ENCODE measurements around the gene SNN. TPM values are rescaled to one million over a fixed set of nuclear protein-coding genes. Genes with fewer than 3 reads are reported as not detected.

The SNN gene
- total and polyA plus RNA-seq, 2 of the 4 experiments (the other 2 are of a cell fraction), result 10.0 to 13.0 TPM

DNA sequence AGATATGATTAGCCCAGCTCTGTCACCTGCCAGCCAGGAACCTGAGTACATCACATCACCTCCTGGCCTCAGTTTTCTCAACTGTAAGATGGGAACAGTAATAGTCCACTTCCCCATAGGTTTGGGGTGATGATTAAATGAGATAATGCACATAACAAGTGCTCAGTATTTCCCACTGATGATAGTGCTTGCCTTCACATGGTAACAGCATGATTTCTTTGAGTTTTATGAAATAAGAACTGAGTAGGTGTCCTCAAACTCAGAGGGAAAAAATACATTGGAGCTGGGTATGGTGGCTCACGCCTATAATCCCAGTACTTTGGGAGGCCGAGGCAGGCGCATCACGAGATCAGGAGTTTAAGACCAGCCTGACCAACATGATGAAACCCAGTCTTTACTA, 30.1 kb upstream of the SNN start:
- H3K23ac ChIP-seq (ENCODE audit: low read depth, low read length), result no peak overlapping the region
- peak overlapping the region; percentile 23; the same call in 1 of the 2 replicates for H2BK20ac ChIP-seq (ENCODE audit: low read depth, low read length)
- in situ Hi-C loops (cut with MboI; ENCODE audit: low sequenced_read_pairs), result no loop called here
- no peak overlapping the region; the same call in 1 of the 2 replicates for H4K91ac ChIP-seq (ENCODE audit: insufficient read depth, low read depth, low read length)
- peak overlapping the region; percentile 55; the same call in 2 of the 3 replicates for H2BK15ac ChIP-seq (ENCODE audit: low read depth, low read length)
- ATAC-seq (ENCODE audit: low read depth), result no peak
- no peak overlapping the region for H3K56ac ChIP-seq (ENCODE audit: extremely low read depth, insufficient read depth, low read length)
- H4K8ac ChIP-seq (ENCODE audit: low read depth in 2 of 2, low read length in 2 of 2), result 0 out of 4 replicates have a peak overlapping the region, but pooled peaks of 1 of the 2 experiments have one; percentile 42
- peaks cover 8% of the 10 kb centered on the region for H3K9me1 ChIP-seq (ENCODE audit: insufficient read depth, low read length)
- H3K27ac ChIP-seq (ENCODE audit: insufficient read depth, low read length), result no peak overlapping the region
- no peak overlapping the region for H3K4me2 ChIP-seq (ENCODE audit: low read depth, low read length)
- no peak overlapping the region for H2AK5ac ChIP-seq (ENCODE audit: low read depth, low read length)
- no peak for TF ChIP-seq RFX5 (IDR thresholded peaks at IDR 0.05; ENCODE audit: low read depth, low read length)
- TF ChIP-seq, protein P1, sequence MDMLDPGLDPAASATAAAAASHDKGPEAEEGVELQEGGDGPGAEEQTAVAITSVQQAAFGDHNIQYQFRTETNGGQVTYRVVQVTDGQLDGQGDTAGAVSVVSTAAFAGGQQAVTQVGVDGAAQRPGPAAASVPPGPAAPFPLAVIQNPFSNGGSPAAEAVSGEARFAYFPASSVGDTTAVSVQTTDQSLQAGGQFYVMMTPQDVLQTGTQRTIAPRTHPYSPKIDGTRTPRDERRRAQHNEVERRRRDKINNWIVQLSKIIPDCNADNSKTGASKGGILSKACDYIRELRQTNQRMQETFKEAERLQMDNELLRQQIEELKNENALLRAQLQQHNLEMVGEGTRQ (IDR thresholded peaks at IDR 0.05; ENCODE audit: low read depth, low read length), result no peak
- TF ChIP-seq RAD21 (IDR thresholded peaks at IDR 0.05; ENCODE audit: low read length), result no peak
- no peak for TF ChIP-seq BHLHE40 (IDR thresholded peaks at IDR 0.05; ENCODE audit: low read depth, low read length)
- TF ChIP-seq MXI1 (IDR thresholded peaks at IDR 0.05; ENCODE audit: borderline replicate concordance, low read depth, low read length), result no peak
- no peak for TF ChIP-seq NFE2L2 (IDR thresholded peaks at IDR 0.05; ENCODE audit: low read depth, low read length)
- no peak for TF ChIP-seq CTCF (conservative IDR thresholded peaks at IDR 0.05; ENCODE audit: low read depth, low read length)
- TF ChIP-seq SMC3 (IDR thresholded peaks at IDR 0.05; ENCODE audit: low read depth, low read length), result no peak
- no peak for TF ChIP-seq FOS (IDR thresholded peaks at IDR 0.05; ENCODE audit: low read depth, low read length)
- no peak overlapping the region for H3K18ac ChIP-seq (ENCODE audit: low read depth, low read length)
- dilution Hi-C loops (cut with HindIII; ENCODE audit: low sequenced_read_pairs, unreplicated experiment), result no loop called here
- no TSS peak for BruUV-seq (replicated peaks)
- intact Hi-C loops (cut with micrococcal nuclease), result no loop called here
- H3K27me3 ChIP-seq (ENCODE audit: control insufficient read depth, insufficient read depth, low read length), result no peaks in the 10 kb centered on the region
- DNase-seq, result no peak
- no peak overlapping the region for H3K4me3 ChIP-seq (ENCODE audit: insufficient read depth, low read depth, low read length)
- no peaks in the 10 kb centered on the region; a peak in 1 of 4 replicates for H3K79me1 ChIP-seq (ENCODE audit: low read depth in 1 of 2, low read length in 2 of 2)
- H3K4ac ChIP-seq (ENCODE audit: low read depth, low read length), result peak overlapping the region; percentile 54; the same call in 1 of the 2 replicates
- H2AFZ ChIP-seq (replicated peaks; ENCODE audit: low read length, poor library complexity), result no peak overlapping the region
- H3K14ac ChIP-seq (replicated peaks; ENCODE audit: low read depth, low read length), result no peak overlapping the region
- no peaks in the 10 kb centered on the region for H3K9me3 ChIP-seq (ENCODE audit: control insufficient read depth, insufficient read depth, low read length)
- H2AK9ac ChIP-seq (replicated peaks; ENCODE audit: low read depth, low read length, poor library complexity), result no peak overlapping the region
- H3K36me3 ChIP-seq (ENCODE audit: control insufficient read depth, insufficient read depth, low read length), result no peaks in the 10 kb centered on the region
- H4K20me1 ChIP-seq (ENCODE audit: insufficient read depth, low read length), result peaks cover 3% of the 10 kb centered on the region; the same call in 1 of the 2 replicates
- WGBS, 2 experiments (ENCODE audit: extremely low coverage in 2 of 2, insufficient read length in 1 of 2), result no CpG with 5 or more reads among the region's 4 CpGs
- ChIA-PET POLR2A (ENCODE audit: unreplicated experiment) (no interaction called here), CTCF (no interaction called here)
- H3K9ac ChIP-seq (ENCODE audit: low read depth, low read length), result no peak overlapping the region
- H3K4me1 ChIP-seq (ENCODE audit: control insufficient read depth, insufficient read depth, low read length), result peaks cover 23% of the 10 kb centered on the region
- no peak overlapping the region for H4K5ac ChIP-seq (ENCODE audit: low read depth, low read length)
- H2BK5ac ChIP-seq (ENCODE audit: low read depth, low read length, poor library complexity, severe bottlenecking), result no peak overlapping the region
- H2BK120ac ChIP-seq (ENCODE audit: low read depth, low read length), result peak overlapping the region; percentile 39
